HG02885 (cell line): Measurements from ENCODE around the gene HMOX2.

Experiments used
- ATAC-seq: cut with Tn5 transposase; IDR thresholded peaks from one replicate; pipeline ENCODE4 v1.9.1; 2021; ENCODE audit warnings: mild to moderate bottlenecking; ENCODE audit not compliant: unreplicated experiment, poor library complexity

HMOX2 gene

DNA sequence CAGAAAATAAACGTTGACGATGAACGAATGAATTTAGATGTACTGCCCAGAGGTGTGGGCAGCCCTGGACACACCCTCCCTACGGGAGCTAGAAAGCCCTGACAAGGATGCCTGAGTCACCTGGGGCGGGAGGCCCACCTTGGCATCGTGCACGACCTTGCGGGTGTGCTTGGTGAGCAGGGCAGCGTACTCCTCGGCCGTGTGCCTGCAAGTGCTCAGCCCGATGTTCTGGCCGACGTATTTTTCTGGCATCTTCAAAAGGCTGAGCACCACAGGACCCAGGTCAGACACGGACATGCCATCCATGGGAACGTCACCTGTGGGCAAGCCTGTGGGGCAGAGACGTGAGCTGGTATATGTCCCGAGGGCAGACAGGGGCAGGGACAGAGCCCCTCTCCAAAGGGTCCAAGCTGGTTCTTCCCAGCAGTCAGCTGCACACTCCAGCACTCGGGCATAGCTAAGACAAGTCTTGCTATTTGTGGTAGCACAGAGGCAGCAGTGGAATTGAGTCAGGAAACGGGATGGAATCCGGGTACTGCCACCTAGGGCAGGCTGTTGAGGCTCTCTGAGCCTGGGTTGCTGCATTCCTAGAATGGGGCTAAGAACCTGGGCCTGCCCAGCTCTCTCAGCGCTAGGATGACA, 12.6 kb upstream of the HMOX2 start:
- no peak for ATAC-seq

DNA sequence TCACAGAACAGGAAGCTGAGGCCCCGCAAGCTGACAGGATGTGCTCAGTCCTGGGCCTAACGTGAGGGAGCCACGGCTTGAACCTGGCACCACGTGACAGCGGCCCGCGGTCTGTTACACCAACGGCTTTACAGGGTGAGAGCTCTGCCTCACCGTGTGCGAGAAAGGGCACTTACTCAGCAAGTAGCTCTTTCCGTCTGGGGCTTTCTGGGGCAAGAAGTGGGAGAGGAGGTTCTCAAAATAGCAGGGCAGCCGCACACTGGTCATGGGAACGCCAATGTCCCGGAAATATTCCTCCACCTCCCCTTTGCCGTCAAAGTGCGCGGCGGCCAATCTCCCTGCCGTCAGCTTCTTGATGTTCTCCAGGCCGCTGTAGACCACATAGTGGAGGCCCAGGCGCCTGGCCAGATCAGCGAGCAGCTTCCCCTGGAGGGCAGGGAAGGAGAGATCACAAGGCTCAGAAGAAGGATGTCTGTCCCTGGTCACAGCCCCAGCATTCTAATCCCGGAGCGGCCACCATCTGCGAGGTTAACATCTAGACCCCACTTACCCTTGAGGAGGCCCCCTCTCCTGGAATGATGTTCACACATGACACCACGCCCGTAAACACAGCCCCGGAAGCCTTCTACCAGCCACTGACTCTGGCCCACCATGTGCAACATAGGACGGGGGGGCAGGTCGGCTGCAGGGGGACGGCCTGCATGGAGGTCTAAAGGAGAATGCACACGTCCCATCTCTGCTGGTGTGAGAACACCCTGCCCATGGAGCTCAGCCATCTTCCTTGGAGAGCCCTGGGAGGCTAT, 10.0 kb upstream of the HMOX2 start:
- no peak for ATAC-seq

- ATAC-seq: no peak
Measured at GRCh38 chr16:4467916-4468315, 8.3 kb upstream of the HMOX2 start.

GRCh38 chr16:4468972-4469371, 7.2 kb upstream of the HMOX2 start:
- ATAC-seq: no peak

GRCh38 chr16:4471869-4472268, 4.3 kb upstream of the HMOX2 start:
- no peak for ATAC-seq

GRCh38 chr16:4472880-4473279, 3.3 kb upstream of the HMOX2 start:
- no peak for ATAC-seq

GRCh38 chr16:4474192-4474961, 1.8 kb upstream of the HMOX2 start, which contains the start of gene NMRAL1:
Gene NMRAL1, minus strand, starts transcription at chr16:4474625. Its CDS starts 493 bp downstream, at chr16:4474132.
- peak; percentile 40 for ATAC-seq

GRCh38 chr16:4477966-4478365, 1.8 kb downstream of the HMOX2 start:
- no peak for ATAC-seq

- ATAC-seq: no peak
Measured at GRCh38 chr16:4481526-4481925, 5.3 kb downstream of the HMOX2 start.

- no peak for ATAC-seq
Measured at GRCh38 chr16:4481963-4482362, 5.8 kb downstream of the HMOX2 start.

DNA sequence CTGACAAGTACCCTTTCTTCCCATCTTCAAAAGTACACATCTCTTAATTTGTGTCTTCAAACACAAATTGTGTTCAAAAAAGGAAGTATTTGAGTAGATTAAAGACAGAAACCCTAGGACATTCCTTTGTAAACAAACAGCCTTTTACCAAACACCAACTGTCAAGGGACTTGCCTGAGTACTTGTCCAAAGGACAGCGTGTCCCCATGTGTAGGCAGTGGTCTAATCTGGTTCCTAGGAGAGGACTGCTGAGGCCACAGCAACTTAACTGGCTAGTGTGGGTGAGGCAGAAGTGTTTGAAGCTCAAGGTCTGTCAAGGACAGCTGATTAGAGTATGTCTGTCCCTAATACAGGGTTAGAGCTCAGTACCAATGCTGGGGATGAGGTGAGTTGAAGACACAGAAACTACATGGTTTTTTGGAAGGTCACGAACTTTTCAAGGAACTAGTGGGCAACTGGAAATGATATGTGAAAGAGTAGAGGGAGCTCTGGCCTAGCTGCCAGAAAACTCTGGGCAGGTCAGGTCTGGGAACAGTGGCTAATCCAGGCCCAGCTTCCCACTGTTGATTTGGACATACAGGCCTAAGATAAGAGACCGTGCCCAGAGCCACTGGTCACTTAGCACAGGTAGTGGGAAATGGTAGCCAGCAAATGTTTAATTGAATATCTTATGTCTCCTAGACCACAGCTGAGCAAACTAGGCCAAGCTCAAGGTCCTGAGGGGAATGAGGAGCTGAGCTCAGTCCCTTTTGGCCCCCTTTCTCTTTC, 10.1 kb downstream of the HMOX2 start:
- no peak for ATAC-seq

DNA sequence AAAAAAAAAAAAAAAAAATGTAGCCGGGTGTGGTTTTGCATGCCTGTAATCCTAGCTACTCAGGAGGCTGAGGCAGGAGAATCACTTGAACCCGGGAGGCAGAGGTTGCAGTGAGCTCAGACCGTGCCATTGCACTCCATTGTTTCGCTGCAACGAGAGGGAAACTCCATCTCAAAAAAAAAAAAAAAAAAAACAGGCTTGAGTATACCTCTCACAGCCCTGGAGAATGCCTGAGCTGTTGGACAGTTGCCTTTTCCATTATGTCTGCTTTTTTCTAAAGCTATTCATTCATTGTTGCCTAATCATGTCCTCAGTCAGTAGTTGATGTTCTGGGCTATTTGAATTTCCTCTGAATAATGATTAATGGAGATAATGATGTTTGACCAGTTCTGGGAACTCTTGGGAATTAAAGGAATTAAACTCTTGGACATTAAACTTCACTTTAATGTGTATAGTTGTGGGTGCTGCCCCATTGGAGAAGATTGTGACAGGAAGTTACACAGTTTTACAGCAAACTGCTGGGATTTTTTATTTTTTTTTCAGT, 11.8 kb downstream of the HMOX2 start:
- ATAC-seq: no peak

GRCh38 chr16:4488499-4488967, 12.3 kb downstream of the HMOX2 start:
- ATAC-seq: no peak

DNA sequence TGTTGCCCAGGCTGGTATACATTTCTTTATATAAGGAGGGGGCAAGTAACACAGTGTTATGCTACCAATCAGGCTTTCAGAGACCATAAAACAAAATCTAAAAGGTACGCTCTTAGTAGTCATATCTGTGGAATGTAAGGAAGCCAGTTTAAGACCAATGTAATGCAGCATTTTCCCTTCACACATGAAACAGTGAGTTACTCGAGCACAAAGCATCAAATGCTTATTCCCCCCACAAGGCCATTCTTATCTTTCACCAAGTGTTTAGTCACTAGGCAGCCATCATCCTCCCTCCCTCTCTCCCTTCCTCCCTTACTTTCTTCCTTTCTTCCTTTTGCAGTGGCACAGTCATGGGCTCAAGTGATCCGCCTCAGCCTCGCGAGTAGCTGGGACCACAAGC, 12.8 kb downstream of the HMOX2 start:
- no peak for ATAC-seq

DNA sequence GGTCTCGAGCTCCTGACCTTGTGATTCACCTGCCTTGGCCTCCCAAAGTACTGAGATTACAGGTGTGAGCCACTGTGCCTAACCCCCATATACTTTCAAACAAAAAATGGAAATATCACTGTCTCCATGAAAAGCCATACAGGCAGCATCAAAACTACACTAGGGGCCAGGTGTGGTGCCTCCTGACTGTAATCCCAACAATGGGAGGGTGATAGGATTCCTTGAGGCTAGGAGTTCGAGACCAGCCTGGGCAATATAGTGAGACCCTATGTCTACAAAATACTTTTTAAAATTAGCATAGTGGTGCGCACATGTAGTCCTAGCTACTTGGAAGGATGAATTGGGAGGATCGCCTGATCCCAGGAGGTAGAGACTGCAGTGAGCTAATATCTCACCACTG, 15.7 kb downstream of the HMOX2 start:
- no peak for ATAC-seq

- no peak for ATAC-seq
Measured at GRCh38 chr16:4494746-4495490, 18.7 kb downstream of the HMOX2 start.

DNA sequence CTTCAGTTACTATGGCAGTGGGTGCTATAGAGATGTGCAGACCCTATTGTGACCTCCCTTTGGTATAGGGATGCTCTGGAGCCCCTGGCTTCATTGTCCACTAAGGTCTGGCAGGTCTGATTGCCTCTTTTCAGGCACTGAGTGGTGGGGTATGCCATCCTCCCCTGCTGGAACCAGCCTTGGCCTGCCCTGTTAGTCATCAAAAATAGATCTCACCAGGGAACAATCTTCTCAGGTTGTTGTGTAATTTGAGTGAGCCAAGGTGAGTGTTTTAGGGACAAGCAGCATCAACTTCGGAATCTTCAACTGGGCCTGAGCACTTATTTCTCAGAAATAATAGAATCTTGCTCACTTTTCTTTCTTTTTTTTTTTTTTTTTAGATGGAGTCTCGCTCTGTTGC, 19.6 kb downstream of the HMOX2 start:
- ATAC-seq: no peak

GRCh38 chr16:4496305-4496704, 20.1 kb downstream of the HMOX2 start:
- no peak for ATAC-seq

DNA sequence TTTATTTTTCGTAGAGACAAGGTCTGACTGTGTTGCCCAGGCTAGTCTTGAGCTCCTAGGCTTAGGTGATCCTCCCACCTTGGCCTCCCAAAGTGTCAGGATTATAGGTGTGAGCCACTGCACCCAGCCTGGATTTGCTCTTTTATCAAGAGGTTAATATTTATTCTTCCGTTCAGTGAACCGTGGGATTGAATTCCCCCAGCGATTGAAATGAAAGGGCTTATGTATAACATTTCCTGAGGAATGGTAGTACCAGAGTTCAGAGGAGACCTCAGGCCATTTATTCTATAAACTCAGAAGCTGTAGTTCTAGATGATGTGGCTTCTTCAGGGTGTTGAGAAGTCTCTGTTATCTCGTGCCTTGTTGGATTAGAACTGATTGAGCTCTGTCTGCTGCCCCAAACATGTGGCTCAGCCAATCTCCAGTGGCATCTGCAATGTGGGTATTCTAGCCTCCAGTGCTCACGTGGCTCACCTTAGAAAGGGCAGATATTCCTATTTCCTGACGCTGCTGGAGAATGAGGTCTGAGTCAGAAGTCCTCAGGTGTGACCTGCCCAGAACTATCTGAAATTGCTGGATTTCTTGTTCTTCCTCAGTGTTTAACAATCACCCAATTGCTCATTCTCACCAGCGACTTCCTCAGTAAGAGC, 22.5 kb downstream of the HMOX2 start:
- ATAC-seq: no peak
